Measurements from ENCODE around the gene SOBP.

DNA sequence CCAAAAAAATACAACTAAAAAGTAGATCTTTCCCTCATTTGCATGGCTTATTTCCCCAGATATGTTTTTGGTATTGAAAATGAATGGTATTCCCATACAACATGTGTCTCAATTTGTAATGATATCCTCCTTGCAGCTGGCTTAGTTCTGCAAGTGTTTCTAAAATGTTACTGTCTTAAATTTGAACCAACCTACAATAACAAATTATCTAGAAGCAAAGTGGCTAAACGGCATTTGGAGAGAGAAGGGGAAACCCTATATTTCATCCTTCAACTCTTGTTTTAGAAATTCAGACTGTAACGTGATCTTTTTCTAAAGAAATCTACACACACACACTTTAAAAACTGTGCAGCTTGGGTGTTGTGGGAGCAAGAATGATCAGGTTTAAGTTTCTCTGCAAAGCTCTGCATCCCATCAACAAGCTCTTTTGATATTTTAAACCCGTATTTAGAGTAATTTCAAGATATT lies 153.0 kb downstream of the SOBP start:
- TF ChIP-seq POLR2A (IDR thresholded peaks at IDR 0.05) (no peak), EP300 (IDR thresholded peaks at IDR 0.05) (no peak)
- TF ChIP-seq, protein P1, sequence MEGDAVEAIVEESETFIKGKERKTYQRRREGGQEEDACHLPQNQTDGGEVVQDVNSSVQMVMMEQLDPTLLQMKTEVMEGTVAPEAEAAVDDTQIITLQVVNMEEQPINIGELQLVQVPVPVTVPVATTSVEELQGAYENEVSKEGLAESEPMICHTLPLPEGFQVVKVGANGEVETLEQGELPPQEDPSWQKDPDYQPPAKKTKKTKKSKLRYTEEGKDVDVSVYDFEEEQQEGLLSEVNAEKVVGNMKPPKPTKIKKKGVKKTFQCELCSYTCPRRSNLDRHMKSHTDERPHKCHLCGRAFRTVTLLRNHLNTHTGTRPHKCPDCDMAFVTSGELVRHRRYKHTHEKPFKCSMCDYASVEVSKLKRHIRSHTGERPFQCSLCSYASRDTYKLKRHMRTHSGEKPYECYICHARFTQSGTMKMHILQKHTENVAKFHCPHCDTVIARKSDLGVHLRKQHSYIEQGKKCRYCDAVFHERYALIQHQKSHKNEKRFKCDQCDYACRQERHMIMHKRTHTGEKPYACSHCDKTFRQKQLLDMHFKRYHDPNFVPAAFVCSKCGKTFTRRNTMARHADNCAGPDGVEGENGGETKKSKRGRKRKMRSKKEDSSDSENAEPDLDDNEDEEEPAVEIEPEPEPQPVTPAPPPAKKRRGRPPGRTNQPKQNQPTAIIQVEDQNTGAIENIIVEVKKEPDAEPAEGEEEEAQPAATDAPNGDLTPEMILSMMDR (IDR thresholded peaks at IDR 0.05): no peak
